ENCODE measurements around the gene ACAA2.
"Not testable (repeated sequence)": the region's sequence is repeated elsewhere in the genome, so short reads cannot be mapped to it uniquely, and the experiment has no call there.

GRCh38 chr18:49789560-49790134 lies 23.7 kb downstream of the ACAA2 start:
- not testable (repeated sequence) for TF ChIP-seq CTCF (IDR thresholded peaks at IDR 0.05); ZFX (IDR thresholded peaks at IDR 0.05; ENCODE audit: borderline replicate concordance)

Measured in 22Rv1 (cell line).